A549 (cell line): Measurements from ENCODE around the gene CPSF7.

Experiments
- EP300 ChIP-seq, 2 experiments: fragments of >200 bp; sonication (Bioruptor Twin); formaldehyde crosslinking; IDR thresholded peaks; 2 replicates in 1 of 2; 3 replicates in 1 of 2; pipeline ENCODE4 v1.6.1; 2016 to 2017
- HOXA7 ChIP-seq: fragments of 250-450 bp; sonication (Bioruptor Pico); IDR thresholded peaks from 2 replicates; pipeline ENCODE4 v1.5.0; 2020; ENCODE audit warnings: mild to moderate bottlenecking, moderate library complexity
- JUN ChIP-seq, 2 experiments: fragments of >200 bp; sonication (Bioruptor Twin); formaldehyde crosslinking; IDR thresholded peaks; 2 replicates in 1 of 2; 3 replicates in 1 of 2; pipeline ENCODE4 v1.6.1; 2016 to 2017
- NFE2L2 ChIP-seq: fragments of 150-350 bp; conservative IDR thresholded peaks from 2 replicates; pipeline ENCODE4 v1.6.1; 2014; ENCODE audit warnings: low read length
- NPAS2 ChIP-seq: fragments of 250-450 bp; sonication (Bioruptor Pico); IDR thresholded peaks from 2 replicates; pipeline ENCODE4 v1.8.0; 2022; ENCODE audit warnings: mild to moderate bottlenecking, moderate library complexity, borderline replicate concordance
- POLR2A ChIP-seq: IDR thresholded peaks from 2 replicates; pipeline ENCODE4 v1.6.1; 2012; ENCODE audit warnings: mild to moderate bottlenecking, low read length
- RAD21 ChIP-seq, 2 experiments: fragments of >200 bp in 1 of 2; sonication (Bioruptor Twin) in 1 of 2; formaldehyde crosslinking in 1 of 2; IDR thresholded peaks in 1 of 2; conservative IDR thresholded peaks in 1 of 2; 2 replicates in 1 of 2; 3 replicates in 1 of 2; pipeline ENCODE4 v1.6.1; 2012 to 2018; ENCODE audit warnings: inconsistent platforms in 1 of 2
- RNF2 ChIP-seq: fragments of 200-600 bp; sonication (generic); IDR thresholded peaks from 2 replicates; pipeline ENCODE4 v1.6.1; 2016; ENCODE audit warnings: low read depth, mild to moderate bottlenecking, antibody characterized with exemption, moderate library complexity, borderline replicate concordance
- TF ChIP-seq, protein P1 (sequence below): fragments of >200 bp; sonication (Bioruptor Twin); formaldehyde crosslinking; IDR thresholded peaks from 3 replicates; pipeline ENCODE4 v1.5.1; 2016
- TF ChIP-seq, protein P2 (sequence below): fragments of 250-450 bp; sonication (Bioruptor Pico); IDR thresholded peaks from 2 replicates; pipeline ENCODE4 v1.5.0; 2021; ENCODE audit warnings: mild to moderate bottlenecking, moderate library complexity, borderline replicate concordance
- TF ChIP-seq, protein P3 (sequence below): fragments of 150-350 bp; IDR thresholded peaks from 2 replicates; pipeline ENCODE4 v1.6.1; 2014; ENCODE audit warnings: low read depth, mild to moderate bottlenecking, low read length
- TF ChIP-seq, protein P4 (sequence below): IDR thresholded peaks from 2 replicates; pipeline ENCODE4 v1.6.1; 2012
- TF ChIP-seq, protein P5 (sequence below): fragments of >200 bp; sonication (Bioruptor Twin); formaldehyde crosslinking; IDR thresholded peaks from 2 replicates; pipeline ENCODE4 v1.6.1; 2016
- TF ChIP-seq, protein P6 (sequence below): fragments of 450-650 bp; IDR thresholded peaks from 2 replicates; pipeline ENCODE4 v1.6.1; 2014; ENCODE audit warnings: antibody characterized with exemption

DNA sequence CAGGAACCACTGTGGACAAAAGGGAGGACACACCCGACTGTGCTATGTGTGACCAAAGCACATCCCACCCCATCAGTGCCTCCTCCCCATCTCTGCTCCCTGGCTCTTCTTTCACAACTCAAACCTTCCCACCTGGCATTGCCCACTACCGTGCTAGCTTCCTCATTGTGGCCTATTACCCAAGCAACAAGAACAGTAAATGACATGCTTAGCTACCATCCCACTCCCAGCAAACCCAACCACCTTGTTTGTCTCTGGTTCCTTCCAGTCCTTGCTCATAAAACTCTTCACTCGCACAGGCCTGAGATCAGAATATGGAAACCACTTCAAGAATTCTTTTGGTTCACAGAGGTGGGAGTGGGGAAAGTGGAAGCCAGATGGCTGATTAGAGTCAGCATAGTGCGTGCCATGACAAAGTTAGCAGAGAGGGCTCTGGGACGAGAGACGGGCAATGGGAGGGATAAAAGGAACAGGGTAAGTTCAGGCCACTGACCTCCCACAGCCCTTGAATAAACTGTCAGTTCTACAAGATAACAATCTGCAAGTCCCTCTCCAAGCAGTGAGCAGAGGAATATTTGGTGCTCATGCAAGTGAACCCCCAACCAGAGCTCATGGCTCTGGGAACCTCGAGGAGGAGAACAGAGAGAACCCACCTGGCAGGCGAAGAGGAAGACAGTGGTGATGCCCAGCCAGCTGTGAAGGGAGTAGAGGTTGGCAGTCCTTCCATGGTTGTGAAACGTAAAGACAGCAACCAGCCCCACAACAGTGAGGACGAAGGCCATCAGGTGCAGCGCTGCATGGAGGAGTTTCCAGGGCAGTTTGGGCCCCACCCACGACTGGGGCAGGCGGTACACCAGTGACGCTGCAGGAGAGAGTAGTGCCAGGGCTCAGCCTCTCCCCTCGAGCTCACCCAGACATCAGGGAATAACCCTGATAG is 76.4 kb downstream of the CPSF7 start:
- TF ChIP-seq POLR2A, result no peak
- TF ChIP-seq NPAS2 (CRISPR knock-in tag), result no peak
- TF ChIP-seq, protein P1, sequence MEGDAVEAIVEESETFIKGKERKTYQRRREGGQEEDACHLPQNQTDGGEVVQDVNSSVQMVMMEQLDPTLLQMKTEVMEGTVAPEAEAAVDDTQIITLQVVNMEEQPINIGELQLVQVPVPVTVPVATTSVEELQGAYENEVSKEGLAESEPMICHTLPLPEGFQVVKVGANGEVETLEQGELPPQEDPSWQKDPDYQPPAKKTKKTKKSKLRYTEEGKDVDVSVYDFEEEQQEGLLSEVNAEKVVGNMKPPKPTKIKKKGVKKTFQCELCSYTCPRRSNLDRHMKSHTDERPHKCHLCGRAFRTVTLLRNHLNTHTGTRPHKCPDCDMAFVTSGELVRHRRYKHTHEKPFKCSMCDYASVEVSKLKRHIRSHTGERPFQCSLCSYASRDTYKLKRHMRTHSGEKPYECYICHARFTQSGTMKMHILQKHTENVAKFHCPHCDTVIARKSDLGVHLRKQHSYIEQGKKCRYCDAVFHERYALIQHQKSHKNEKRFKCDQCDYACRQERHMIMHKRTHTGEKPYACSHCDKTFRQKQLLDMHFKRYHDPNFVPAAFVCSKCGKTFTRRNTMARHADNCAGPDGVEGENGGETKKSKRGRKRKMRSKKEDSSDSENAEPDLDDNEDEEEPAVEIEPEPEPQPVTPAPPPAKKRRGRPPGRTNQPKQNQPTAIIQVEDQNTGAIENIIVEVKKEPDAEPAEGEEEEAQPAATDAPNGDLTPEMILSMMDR, result no peak
- TF ChIP-seq RNF2, result no peak
- TF ChIP-seq, protein P2, sequence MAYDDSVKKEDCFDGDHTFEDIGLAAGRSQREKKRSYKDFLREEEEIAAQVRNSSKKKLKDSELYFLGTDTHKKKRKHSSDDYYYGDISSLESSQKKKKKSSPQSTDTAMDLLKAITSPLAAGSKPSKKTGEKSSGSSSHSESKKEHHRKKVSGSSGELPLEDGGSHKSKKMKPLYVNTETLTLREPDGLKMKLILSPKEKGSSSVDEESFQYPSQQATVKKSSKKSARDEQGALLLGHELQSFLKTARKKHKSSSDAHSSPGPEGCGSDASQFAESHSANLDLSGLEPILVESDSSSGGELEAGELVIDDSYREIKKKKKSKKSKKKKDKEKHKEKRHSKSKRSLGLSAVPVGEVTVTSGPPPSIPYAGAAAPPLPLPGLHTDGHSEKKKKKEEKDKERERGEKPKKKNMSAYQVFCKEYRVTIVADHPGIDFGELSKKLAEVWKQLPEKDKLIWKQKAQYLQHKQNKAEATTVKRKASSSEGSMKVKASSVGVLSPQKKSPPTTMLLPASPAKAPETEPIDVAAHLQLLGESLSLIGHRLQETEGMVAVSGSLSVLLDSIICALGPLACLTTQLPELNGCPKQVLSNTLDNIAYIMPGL (CRISPR knock-in tag), result no peak
- no peak for TF ChIP-seq HOXA7 (CRISPR knock-in tag)
- TF ChIP-seq, protein P3, sequence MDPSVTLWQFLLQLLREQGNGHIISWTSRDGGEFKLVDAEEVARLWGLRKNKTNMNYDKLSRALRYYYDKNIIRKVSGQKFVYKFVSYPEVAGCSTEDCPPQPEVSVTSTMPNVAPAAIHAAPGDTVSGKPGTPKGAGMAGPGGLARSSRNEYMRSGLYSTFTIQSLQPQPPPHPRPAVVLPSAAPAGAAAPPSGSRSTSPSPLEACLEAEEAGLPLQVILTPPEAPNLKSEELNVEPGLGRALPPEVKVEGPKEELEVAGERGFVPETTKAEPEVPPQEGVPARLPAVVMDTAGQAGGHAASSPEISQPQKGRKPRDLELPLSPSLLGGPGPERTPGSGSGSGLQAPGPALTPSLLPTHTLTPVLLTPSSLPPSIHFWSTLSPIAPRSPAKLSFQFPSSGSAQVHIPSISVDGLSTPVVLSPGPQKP, result no peak
- no peak for TF ChIP-seq NFE2L2
- TF ChIP-seq, protein P4, sequence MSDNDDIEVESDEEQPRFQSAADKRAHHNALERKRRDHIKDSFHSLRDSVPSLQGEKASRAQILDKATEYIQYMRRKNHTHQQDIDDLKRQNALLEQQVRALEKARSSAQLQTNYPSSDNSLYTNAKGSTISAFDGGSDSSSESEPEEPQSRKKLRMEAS, result no peak
- no peak for TF ChIP-seq RAD21 (conservative IDR thresholded peaks at IDR 0.05 in 1 of 2, IDR thresholded peaks at IDR 0.05 in 1 of 2)
- TF ChIP-seq, protein P5, sequence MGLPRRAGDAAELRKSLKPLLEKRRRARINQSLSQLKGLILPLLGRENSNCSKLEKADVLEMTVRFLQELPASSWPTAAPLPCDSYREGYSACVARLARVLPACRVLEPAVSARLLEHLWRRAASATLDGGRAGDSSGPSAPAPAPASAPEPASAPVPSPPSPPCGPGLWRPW, result no peak
- TF ChIP-seq, protein P6, sequence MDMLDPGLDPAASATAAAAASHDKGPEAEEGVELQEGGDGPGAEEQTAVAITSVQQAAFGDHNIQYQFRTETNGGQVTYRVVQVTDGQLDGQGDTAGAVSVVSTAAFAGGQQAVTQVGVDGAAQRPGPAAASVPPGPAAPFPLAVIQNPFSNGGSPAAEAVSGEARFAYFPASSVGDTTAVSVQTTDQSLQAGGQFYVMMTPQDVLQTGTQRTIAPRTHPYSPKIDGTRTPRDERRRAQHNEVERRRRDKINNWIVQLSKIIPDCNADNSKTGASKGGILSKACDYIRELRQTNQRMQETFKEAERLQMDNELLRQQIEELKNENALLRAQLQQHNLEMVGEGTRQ, result no peak
- no peak for TF ChIP-seq EP300 (IDR thresholded peaks at IDR 0.05)
- TF ChIP-seq JUN (IDR thresholded peaks at IDR 0.05), result no peak
